HCT116 (cell line): Measurements from ENCODE around the gene SLC1A3. TPM values are rescaled to one million over a fixed set of nuclear protein-coding genes. Genes with fewer than 3 reads are reported as not detected.

Source experiments
- ATAC-seq: fragments of 200-7000 bp; cut with Tn5 transposase; 2 replicates; pipeline ENCODE4 v1.9.1; 2020; ENCODE audit warnings: mild to moderate bottlenecking, moderate library complexity
- BruUV-seq: library from RNA; stranded (reverse); fragments of 400-500 nt; replicated peaks from 2 replicates; lab custom pipeline; 2021; lab: Mats Ljungman, UMichigan
- CTCF ChIA-PET: fragments of 300-600 bp; sonication (Branson Sonifier 250); formaldehyde crosslinking; loops from one replicate; lab custom pipeline; 2021; ENCODE audit warnings: antibody characterized with exemption; lab: Charles Lee
- POLR2A ChIA-PET: fragments of 300-600, 350-600 bp; sonication (Branson Sonifier 250); formaldehyde crosslinking; loops from one replicate; lab custom pipeline; 2021; ENCODE audit warnings: antibody characterized with exemption; lab: Charles Lee
- RAD21 ChIA-PET, 2 experiments: fragments of 300-600 bp; sonication (Branson Sonifier 250); formaldehyde crosslinking; loops; one replicate each; lab custom pipeline; 2023; ENCODE audit warnings: low total read pairs in 2 of 2; ENCODE audit not compliant: uncharacterized antibody in 2 of 2, unreplicated experiment in 2 of 2, low non-redundant PET in 1 of 2; lab: Charles Lee
- DNase-seq: peaks from one replicate; pipeline ENCODE4 v3.0.0-alpha.2; 2010; ENCODE audit warnings: low read depth, low spot score
- H2AFZ ChIP-seq: fragments of 200-600 bp; shearing (Covaris generic), sonication (generic); 2 replicates; pipeline ENCODE4 v1.6.1; 2017; ENCODE audit warnings: low read depth, mixed run types, mixed read lengths, antibody characterized with exemption, low read length; ENCODE audit not compliant: poor library complexity, severe bottlenecking
- H3K27ac ChIP-seq: 2 replicates; pipeline ENCODE4 v1.5.1; 2012; ENCODE audit warnings: low read depth, low read length
- H3K27me3 ChIP-seq: fragments of 200-600 bp; sonication (generic); 2 replicates; pipeline ENCODE4 v1.6.1; 2016; ENCODE audit warnings: mixed run types, low read length, mixed read lengths; ENCODE audit not compliant: insufficient read depth
- H3K36me3 ChIP-seq, 2 experiments: fragments of 200-500 bp in 1 of 2; fragments of 200-600 bp in 1 of 2; sonication (Bioruptor generic) in 1 of 2; sonication (generic) in 1 of 2; 2 replicates each; pipeline versions ENCODE4 v1.5.1 to v1.6.1; 2014 to 2016; ENCODE audit warnings: low read length in 2 of 2, inconsistent platforms in 1 of 2, mixed read lengths in 1 of 2, mixed run types in 1 of 2; ENCODE audit not compliant: insufficient read depth in 2 of 2, control insufficient read depth in 1 of 2
- H3K4me1 ChIP-seq, 2 experiments: fragments of 200-600 bp in 1 of 2; sonication (generic) in 1 of 2; 2 replicates each; pipeline versions ENCODE4 v1.5.1 to v1.6.1; 2012 to 2017; ENCODE audit warnings: low read length in 2 of 2, inconsistent platforms in 1 of 2, mild to moderate bottlenecking in 1 of 2, mixed read lengths in 1 of 2, mixed run types in 1 of 2, moderate library complexity in 1 of 2; ENCODE audit not compliant: insufficient read depth in 2 of 2, control insufficient read depth in 1 of 2
- H3K4me2 ChIP-seq: fragments of 200-600 bp; sonication (generic); 2 replicates; pipeline ENCODE4 v1.6.1; 2017; ENCODE audit warnings: mixed run types, low read length, mixed read lengths
- H3K4me3 ChIP-seq, 2 experiments: fragments of 200-600 bp in 1 of 2; sonication (generic) in 1 of 2; replicated peaks in 1 of 2; 2 replicates each; pipeline ENCODE4 v1.5.1; 2011 to 2016; ENCODE audit warnings: low read length in 2 of 2, control low read depth in 1 of 2, low read depth in 1 of 2, mild to moderate bottlenecking in 1 of 2, mixed read lengths in 1 of 2, mixed run types in 1 of 2
- H3K79me2 ChIP-seq: fragments of 200-600 bp; sonication (generic); 2 replicates; pipeline ENCODE4 v1.6.1; 2017; ENCODE audit warnings: mild to moderate bottlenecking, mixed run types, low read length, moderate library complexity, mixed read lengths; ENCODE audit not compliant: insufficient read depth
- H3K9ac ChIP-seq: fragments of 200-600 bp; sonication (generic); 2 replicates; pipeline ENCODE4 v1.6.1; 2016; ENCODE audit warnings: low read length, mixed read lengths
- H3K9me2 ChIP-seq: fragments of 200-600 bp; sonication (generic), shearing (Covaris generic); 2 replicates; pipeline ENCODE4 v1.6.1; 2017; ENCODE audit warnings: mixed run types, mild to moderate bottlenecking, moderate library complexity; ENCODE audit not compliant: insufficient read depth
- H3K9me3 ChIP-seq, 2 experiments: fragments of 200-500 bp in 1 of 2; fragments of 200-600 bp in 1 of 2; sonication (Bioruptor generic) in 1 of 2; sonication (generic) in 1 of 2; 2 replicates each; pipeline ENCODE4 v1.6.1; 2014 to 2017; ENCODE audit warnings: low read length in 2 of 2, mixed read lengths in 2 of 2, inconsistent platforms in 1 of 2, low read depth in 1 of 2, mild to moderate bottlenecking in 1 of 2, mixed run types in 1 of 2, moderate library complexity in 1 of 2; ENCODE audit not compliant: control insufficient read depth in 1 of 2, insufficient read depth in 1 of 2
- H4K20me1 ChIP-seq: fragments of 200-600 bp; sonication (generic), shearing (Covaris generic); 2 replicates; pipeline ENCODE4 v1.6.1; 2017; ENCODE audit warnings: mixed run types, mild to moderate bottlenecking, moderate library complexity; ENCODE audit not compliant: insufficient read depth
- ATF3 ChIP-seq: IDR thresholded peaks from 2 replicates; pipeline ENCODE4 v1.6.1; 2012
- CBX3 ChIP-seq: IDR thresholded peaks from 2 replicates; pipeline ENCODE4 v1.6.1; 2012; ENCODE audit warnings: low read depth
- CEBPB ChIP-seq: IDR thresholded peaks from 2 replicates; pipeline ENCODE4 v1.6.1; 2012; ENCODE audit warnings: low read depth
- CTCF ChIP-seq, 3 experiments: fragments of 200-600 bp in 1 of 3; sonication (generic) in 1 of 3; IDR thresholded peaks in 2 of 3; conservative IDR thresholded peaks in 1 of 3; 2 replicates each; pipeline ENCODE4 v1.5.1; 2012 to 2017; ENCODE audit warnings: low read depth in 2 of 3, low read length in 2 of 3, antibody characterized with exemption in 1 of 3, borderline replicate concordance in 1 of 3, control low read depth in 1 of 3, mild to moderate bottlenecking in 1 of 3, mixed read lengths in 1 of 3, mixed run types in 1 of 3, moderate library complexity in 1 of 3; ENCODE audit not compliant: insufficient read depth in 1 of 3
- EGR1 ChIP-seq: IDR thresholded peaks from 2 replicates; pipeline ENCODE4 v1.6.1; 2012; ENCODE audit warnings: low read depth
- ELF1 ChIP-seq: IDR thresholded peaks from 2 replicates; pipeline ENCODE4 v1.6.1; 2012; ENCODE audit warnings: low read depth, borderline replicate concordance
- EZH2 ChIP-seq: fragments of 200-600 bp; sonication (generic); IDR thresholded peaks from 2 replicates; pipeline ENCODE4 v1.6.1; 2017; ENCODE audit warnings: antibody characterized with exemption, mixed run types
- EZH2phosphoT487 ChIP-seq: fragments of 200-600 bp; IDR thresholded peaks from 2 replicates; pipeline ENCODE4 v1.6.1; 2018; ENCODE audit warnings: antibody characterized with exemption, borderline replicate concordance
- JUND ChIP-seq: IDR thresholded peaks from 2 replicates; pipeline ENCODE4 v1.6.1; 2012
- MAX ChIP-seq: IDR thresholded peaks from 2 replicates; pipeline ENCODE4 v1.6.1; 2012
- POLR2A ChIP-seq: IDR thresholded peaks from 2 replicates; pipeline ENCODE4 v1.7.0; 2011; ENCODE audit warnings: borderline replicate concordance; ENCODE audit not compliant: insufficient read depth, insufficient read length; ENCODE audit errors: extremely low read depth
- RAD21 ChIP-seq: IDR thresholded peaks from 2 replicates; pipeline ENCODE4 v1.6.1; 2012; ENCODE audit warnings: low read depth, mild to moderate bottlenecking
- REST ChIP-seq: IDR thresholded peaks from 2 replicates; pipeline ENCODE4 v1.6.1; 2012; ENCODE audit warnings: low read depth
- SIN3A ChIP-seq: IDR thresholded peaks from 2 replicates; pipeline ENCODE4 v1.6.1; 2012; ENCODE audit warnings: low read depth
- SP1 ChIP-seq: IDR thresholded peaks from 2 replicates; pipeline ENCODE4 v1.6.1; 2012; ENCODE audit warnings: low read depth
- TCF7L2 ChIP-seq: IDR thresholded peaks from 2 replicates; pipeline ENCODE4 v1.7.0; 2011; ENCODE audit warnings: borderline replicate concordance, inconsistent platforms; ENCODE audit not compliant: insufficient read depth, insufficient read length; ENCODE audit errors: extremely low read depth
- YY1 ChIP-seq: IDR thresholded peaks from 2 replicates; pipeline ENCODE4 v1.6.1; 2011; ENCODE audit warnings: low read length, low read depth, moderate library complexity, mild to moderate bottlenecking; ENCODE audit not compliant: insufficient replicate concordance; ENCODE audit errors: extremely low read depth
- ZBTB33 ChIP-seq: IDR thresholded peaks from 2 replicates; pipeline ENCODE4 v1.6.1; 2011; ENCODE audit warnings: mild to moderate bottlenecking, low read length, moderate library complexity; ENCODE audit not compliant: insufficient replicate concordance; ENCODE audit errors: extremely low read depth
- ZFX ChIP-seq: fragments of 450-650 bp; IDR thresholded peaks from 2 replicates; pipeline ENCODE4 v1.6.1; 2017
- ZNF274 ChIP-seq: fragments of 200-500 bp; sonication (Bioruptor generic); IDR thresholded peaks from 2 replicates; pipeline ENCODE4 v1.6.1; 2014; ENCODE audit warnings: mild to moderate bottlenecking, low read depth, low read length, inconsistent platforms
- intact Hi-C: fragments of 100-400 bp; cut with micrococcal nuclease; formaldehyde crosslinking; loops from 2 replicates; pipeline ENCODE4 v1.10.0; 2022
- total RNA-seq: library from RNA; stranded (reverse); gene quantifications from one replicate; pipeline ENCODE4 v1.2.1, GENCODE V29; 2021; ENCODE audit not compliant: unreplicated experiment

The SLC1A3 gene
- total RNA-seq, 1 experiment from 2014 or later: 12.9 TPM

GRCh38 chr5:36641431-36641830, 35.0 kb downstream of the SLC1A3 start:
- no peak overlapping the region for H3K27ac ChIP-seq
- H3K9ac ChIP-seq: no peak overlapping the region
- POLR2A ChIA-PET: interaction anchor here (1.8 kb wide), 1 partner anchor 14 kb away, joined by 5 read pairs; no protein-coding TSS in a partner anchor
- no peak for DNase-seq
- BruUV-seq: no TSS peak
- RAD21 ChIA-PET: no interaction called here
- H3K79me2 ChIP-seq: no peaks in the 10 kb centered on the region
- ATAC-seq: no peak
- intact Hi-C loops: no loop called here
- TF ChIP-seq EGR1: no peak
- no peak for TF ChIP-seq CTCF (IDR thresholded peaks at IDR 0.05 in 2 of 3, conservative IDR thresholded peaks at IDR 0.05 in 1 of 3; ENCODE audit: borderline replicate concordance in 1 of 3, insufficient read depth in 1 of 3, low read depth in 2 of 3, low read length in 2 of 3)
- TF ChIP-seq JUND: no peak
- TF ChIP-seq SIN3A: no peak
- TF ChIP-seq REST: no peak
- TF ChIP-seq ELF1: no peak
- TF ChIP-seq ATF3: no peak
- TF ChIP-seq YY1: no peak
- no peak for TF ChIP-seq SP1
- no peak for TF ChIP-seq TCF7L2
- no peak for TF ChIP-seq CBX3
- TF ChIP-seq EZH2: no peak
- TF ChIP-seq MAX: no peak
- no peak for TF ChIP-seq RAD21
- TF ChIP-seq EZH2phosphoT487: no peak
- TF ChIP-seq POLR2A: no peak
- TF ChIP-seq ZNF274: no peak
- no peak for TF ChIP-seq CEBPB
- no peak for TF ChIP-seq ZBTB33
- no peak for TF ChIP-seq ZFX
- H3K27me3 ChIP-seq: no peaks in the 10 kb centered on the region
- no peaks in the 10 kb centered on the region for H4K20me1 ChIP-seq
- CTCF ChIA-PET: interaction anchor here (1.0 to 1.4 kb wide), 2 partner anchors 49 to 55 kb away, joined by 3 read pairs; no protein-coding TSS in a partner anchor
- H3K9me3 ChIP-seq: no peaks in the 10 kb centered on the region
- H3K4me1 ChIP-seq: peaks cover 20 to 42% of the 10 kb centered on the region in 2 experiments
- no peak overlapping the region for H2AFZ ChIP-seq
- no peak overlapping the region for H3K4me2 ChIP-seq
- H3K36me3 ChIP-seq: no peaks in the 10 kb centered on the region
- H3K4me3 ChIP-seq: no peak overlapping the region
- H3K9me2 ChIP-seq: no peaks in the 10 kb centered on the region
